GM18951 (cell line): ENCODE results near the gene FHAD1.

Experiments used
- POLR2A ChIP-seq: IDR thresholded peaks from 4 replicates; pipeline ENCODE4 v1.6.1; 2011; ENCODE audit warnings: mild to moderate bottlenecking; ENCODE audit not compliant: insufficient read length, insufficient read depth; ENCODE audit errors: extremely low read depth
- in situ Hi-C: fragments of 300-500 bp; cut with MboI; formaldehyde crosslinking; loops from one replicate; pipeline ENCODE4 v1.12.0; 2022; ENCODE audit warnings: low sequenced_read_pairs, mixed read lengths, inconsistent platforms; ENCODE audit not compliant: unreplicated experiment

Gene FHAD1

DNA sequence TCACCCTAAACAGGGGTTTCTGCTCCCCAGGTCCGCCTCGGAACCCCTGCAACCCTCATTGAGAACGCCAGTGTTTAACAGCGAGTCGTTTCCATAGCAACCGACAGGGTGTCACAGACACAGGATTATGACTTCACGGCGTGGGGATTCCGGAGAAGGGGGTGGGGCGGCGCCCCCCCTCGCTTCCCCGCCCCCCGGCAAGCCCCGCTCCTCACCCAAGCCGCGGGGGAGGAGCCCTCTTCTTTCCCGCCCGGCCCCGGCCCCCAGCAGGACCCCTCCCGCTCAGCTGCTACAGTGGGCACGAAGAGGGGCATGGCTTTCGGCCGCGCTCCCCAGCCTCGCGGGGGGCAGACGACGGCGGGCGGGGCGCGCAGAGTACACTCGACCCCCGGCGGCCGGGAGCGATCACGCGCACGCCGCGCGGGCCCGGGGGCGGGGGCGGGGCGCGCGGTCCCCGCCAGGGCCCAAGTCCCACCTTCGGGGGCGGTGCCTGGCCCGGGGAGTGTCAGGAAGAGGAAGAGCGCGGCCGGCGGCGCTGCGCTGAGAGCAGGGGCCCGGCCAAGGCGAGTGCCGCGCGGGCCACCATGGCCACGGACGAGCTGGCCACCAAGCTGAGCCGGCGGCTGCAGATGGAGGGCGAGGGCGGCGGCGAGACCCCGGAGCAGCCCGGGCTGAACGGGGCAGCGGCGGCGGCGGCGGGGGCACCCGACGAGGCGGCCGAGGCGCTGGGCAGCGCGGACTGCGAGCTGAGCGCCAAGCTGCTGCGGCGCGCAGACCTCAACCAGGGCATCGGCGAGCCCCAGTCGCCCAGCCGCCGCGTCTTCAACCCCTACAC is 162.6 kb downstream of the FHAD1 start, which contains the start of gene EFHD2:
Gene EFHD2 (plus strand): TSS at position 501 of the 835 bp plus-strand sequence. CDS start 84 bp downstream, at position 585.
- in situ Hi-C loops = no loop called here
- peak; percentile 94 for TF ChIP-seq POLR2A

DNA sequence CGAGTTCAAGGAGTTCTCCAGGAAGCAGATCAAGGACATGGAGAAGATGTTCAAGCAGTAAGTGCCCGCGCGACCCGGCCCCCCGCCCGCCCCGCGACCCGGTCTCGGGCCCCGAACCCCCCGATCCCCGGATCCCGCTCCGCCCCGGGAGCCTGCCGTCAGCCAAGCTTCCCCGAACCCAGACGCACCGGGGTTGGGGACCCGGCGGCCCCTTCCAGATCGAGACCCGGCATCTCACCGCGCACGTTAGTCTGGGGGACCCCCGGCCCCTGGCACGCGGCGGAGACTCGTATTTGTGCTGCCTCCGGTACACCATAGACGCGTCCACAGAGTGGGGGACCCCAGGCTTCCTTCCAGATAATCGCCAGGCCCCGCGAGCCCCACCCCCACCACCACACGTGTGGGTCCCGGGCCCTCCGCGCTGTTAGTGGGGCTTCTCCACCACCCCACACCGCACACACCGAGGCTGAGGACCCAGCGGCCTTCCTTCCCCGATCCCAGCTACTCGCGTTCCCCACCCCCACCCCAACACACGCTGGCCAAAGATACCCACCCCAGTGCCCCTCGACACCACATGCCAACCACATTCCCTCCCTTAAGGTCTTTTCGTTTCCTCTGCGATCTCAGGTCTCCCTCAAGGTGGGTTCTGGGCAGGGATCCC is 163.3 kb downstream of the FHAD1 start:
- TF ChIP-seq POLR2A = no peak
- in situ Hi-C loops = no loop called here

GRCh38 chr1:15410884-15411245 is 163.8 kb downstream of the FHAD1 start:
- in situ Hi-C loops = no loop called here
- TF ChIP-seq POLR2A = no peak

DNA sequence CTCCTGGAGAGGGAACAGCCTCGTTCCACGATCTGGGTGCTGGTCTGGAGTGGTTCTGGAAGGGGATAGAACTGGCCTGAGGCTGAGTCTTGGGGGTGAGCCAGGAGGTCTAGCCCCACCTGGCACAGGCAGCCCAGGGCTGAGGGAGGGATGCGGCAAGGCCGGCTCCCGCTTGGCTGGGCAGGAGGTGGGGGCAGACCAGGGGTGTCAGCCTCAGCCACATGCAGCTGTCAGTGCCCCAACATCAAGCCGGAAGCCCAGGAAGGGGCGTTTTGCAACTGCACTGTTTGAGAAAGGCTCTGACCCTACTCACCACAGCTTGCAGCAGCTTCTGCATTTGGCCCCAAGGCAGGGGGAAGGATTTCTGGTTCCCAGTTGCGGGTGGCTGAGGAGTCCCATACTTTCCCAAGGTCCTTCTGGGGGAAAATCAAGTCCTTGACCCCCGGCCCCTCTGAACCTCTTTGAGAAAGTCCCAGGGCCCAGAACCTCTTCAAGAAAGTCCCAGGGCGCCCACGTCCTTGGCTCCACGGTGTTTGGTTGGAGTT is 164.6 kb downstream of the FHAD1 start:
- in situ Hi-C loops = no loop called here
- no peak for TF ChIP-seq POLR2A

DNA sequence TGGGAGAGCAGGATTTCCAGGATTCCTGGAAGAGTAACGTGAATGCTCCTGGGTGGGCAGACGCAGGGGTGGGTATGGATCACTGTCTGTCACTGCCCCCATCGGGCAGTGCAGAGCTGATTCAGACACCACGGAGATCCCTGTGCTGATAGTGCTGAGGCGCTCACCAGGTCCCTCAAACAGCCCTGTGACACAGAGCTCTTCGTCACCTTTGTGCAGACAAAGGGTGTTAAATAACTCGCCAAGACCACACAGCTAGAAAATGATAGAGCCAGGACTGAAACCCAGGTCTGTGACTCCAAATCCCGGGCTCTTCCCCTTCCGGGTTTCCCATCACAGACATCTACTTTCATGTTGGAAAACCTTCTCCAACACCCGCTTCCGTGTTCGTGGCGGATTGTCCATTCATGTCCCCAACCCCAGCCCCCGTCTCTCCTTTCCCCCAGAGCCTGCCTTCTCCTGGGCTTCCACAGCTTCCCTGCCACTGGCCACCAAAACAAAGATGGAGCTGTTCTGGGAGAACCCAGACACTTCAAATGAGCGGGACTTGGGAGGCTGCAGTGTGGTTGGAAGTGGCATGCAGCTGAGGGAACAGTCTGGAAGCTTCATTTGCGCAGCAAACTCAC is 165.3 kb downstream of the FHAD1 start:
- in situ Hi-C loops = no loop called here
- TF ChIP-seq POLR2A = no peak

- in situ Hi-C loops = no loop called here
- no peak for TF ChIP-seq POLR2A
These were observed 165.8 kb downstream of the FHAD1 start for GRCh38 chr1:15412843-15413242.

- in situ Hi-C loops = no loop called here
- TF ChIP-seq POLR2A = no peak
These were observed 166.8 kb downstream of the FHAD1 start for GRCh38 chr1:15413563-15414444.

- in situ Hi-C loops = no loop called here
- no peak for TF ChIP-seq POLR2A
These were observed 167.5 kb downstream of the FHAD1 start for GRCh38 chr1:15414445-15414983.

GRCh38 chr1:15417059-15417934 is 170.3 kb downstream of the FHAD1 start:
- in situ Hi-C loops = no loop called here

DNA sequence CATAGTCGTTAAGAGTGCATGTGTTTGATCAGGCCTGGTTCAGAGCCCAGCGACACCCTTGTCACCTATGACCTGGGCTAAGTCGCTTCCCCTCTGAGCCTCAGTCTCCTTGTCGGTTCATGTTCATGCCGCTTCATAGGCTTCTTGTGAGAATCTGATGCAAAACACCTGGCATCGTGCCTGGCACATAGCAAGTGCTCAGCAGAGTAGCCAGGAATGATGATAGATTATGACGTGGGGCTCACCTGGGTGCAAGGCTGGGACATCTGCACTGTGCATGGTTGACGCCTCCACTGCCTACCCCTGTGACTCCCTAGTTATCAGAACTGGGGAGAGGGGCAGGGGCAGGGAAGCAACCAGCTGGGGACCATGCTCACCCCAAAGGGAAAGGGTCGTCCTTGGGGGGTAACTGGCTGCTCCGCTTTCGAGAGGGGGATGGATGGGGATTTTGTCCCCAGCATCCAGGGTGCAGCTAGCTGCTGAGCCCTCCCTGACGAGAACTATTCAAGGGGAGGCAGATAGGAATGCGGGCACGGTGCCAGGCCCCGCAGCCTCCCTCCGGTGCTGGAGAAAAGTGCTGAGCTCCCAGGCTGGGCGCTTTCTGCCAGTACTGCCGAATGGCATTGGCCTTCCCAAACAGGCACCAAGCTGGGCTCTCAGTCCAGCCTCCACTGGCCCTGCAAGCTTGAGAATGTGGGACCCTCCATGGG is 171.9 kb downstream of the FHAD1 start:
- in situ Hi-C loops = no loop called here
- TF ChIP-seq POLR2A = no peak

More at GRCh38 chr1:15417059-15417934, 170.3 kb downstream of the FHAD1 start:
- TF ChIP-seq POLR2A = no peak

DNA sequence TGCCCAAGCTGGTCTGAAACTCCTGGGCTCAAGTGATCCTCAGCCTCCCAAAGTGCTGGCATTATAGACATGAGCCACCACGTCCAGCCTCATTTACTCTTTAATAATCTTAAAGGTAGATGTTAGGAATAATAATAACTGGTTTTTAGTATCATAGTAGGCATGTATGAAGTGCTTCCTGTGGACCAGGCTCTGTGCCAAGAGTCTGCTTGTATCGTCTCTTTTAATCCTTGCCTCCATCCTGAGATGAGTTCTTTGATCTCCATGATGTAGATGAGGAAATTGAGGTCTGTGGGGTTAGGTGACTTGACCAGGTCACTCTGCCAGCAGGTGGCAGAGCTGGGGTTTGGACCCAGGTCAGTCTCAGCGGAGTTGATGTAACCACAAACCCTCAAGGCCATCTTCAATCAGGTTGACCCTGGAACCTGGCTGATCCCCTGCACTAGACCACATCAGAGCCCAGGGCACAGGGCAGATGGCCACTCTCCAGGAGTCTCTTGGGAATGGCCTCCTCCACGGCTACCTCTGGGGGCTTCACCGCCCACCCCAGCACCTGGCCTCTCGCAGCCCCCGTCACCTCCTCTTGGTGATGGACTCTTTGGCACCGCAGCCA is 173.9 kb downstream of the FHAD1 start:
- in situ Hi-C loops = no loop called here
- TF ChIP-seq POLR2A = no peak

DNA sequence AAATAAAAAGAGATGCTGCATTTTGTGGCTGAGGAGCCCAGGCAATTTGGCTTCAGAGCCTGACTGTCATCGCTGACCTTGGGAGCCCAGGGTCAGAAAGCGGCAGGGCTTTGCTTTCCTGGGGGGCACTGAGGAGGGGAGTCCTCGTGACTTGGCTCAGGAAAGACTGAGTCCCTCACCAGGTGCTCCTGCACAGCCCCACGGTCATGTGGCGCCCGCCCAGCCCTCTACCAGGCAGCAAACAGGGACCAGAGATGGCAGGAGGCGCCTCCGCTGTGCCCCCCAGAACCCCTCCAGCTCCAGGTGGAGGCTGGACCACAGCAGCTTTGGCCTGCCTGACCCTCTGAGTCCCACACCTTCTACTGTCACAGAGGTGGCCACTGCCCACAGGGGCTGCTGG is 175.8 kb downstream of the FHAD1 start:
- TF ChIP-seq POLR2A = no peak
- in situ Hi-C loops = no loop called here
